SK-N-SH (cell line): Measurements from ENCODE around the gene STIM1. TPM values are rescaled to one million over a fixed set of nuclear protein-coding genes. Genes with fewer than 3 reads are reported as not detected.

ENCODE experiments used
- CTCF ChIA-PET: fragments of 300-600, 350-600 bp; formaldehyde crosslinking; extraction: SDS; loops from one replicate; lab custom pipeline; 2021; lab: Yijun Ruan, JAX
- POLR2A ChIA-PET: fragments of 350-600 bp; sonication (Branson Sonifier 250); formaldehyde crosslinking; extraction: SDS; loops from one replicate; lab custom pipeline; 2020; ENCODE audit warnings: antibody characterized with exemption, inconsistent platforms; lab: Yijun Ruan, JAX
- DNase-seq: peaks from one replicate; pipeline ENCODE4 v3.0.0; 2012
- H2AFZ ChIP-seq: fragments of 200-600 bp; sonication (generic); 2 replicates; pipeline ENCODE4 v1.8.1; 2016; ENCODE audit warnings: antibody characterized with exemption, mild to moderate bottlenecking, low read depth
- H3F3A ChIP-seq: fragments of 200-600 bp; sonication (generic); replicated peaks from 2 replicates; pipeline ENCODE3; 2016; ENCODE audit warnings: antibody characterized with exemption, mild to moderate bottlenecking; ENCODE audit not compliant: insufficient read depth
- H3K27ac ChIP-seq, 2 experiments: fragments of 200-500 bp in 1 of 2; fragments of 200-600 bp in 1 of 2; sonication (Bioruptor generic) in 1 of 2; sonication (generic), shearing (Covaris generic) in 1 of 2; 2 replicates each; pipeline versions ENCODE4 v1.5.1 to v1.6.1; 2014 to 2016; ENCODE audit warnings: low read depth in 2 of 2, inconsistent platforms in 1 of 2, low read length in 1 of 2, mild to moderate bottlenecking in 1 of 2, mixed read lengths in 1 of 2
- H3K27me3 ChIP-seq: fragments of 200-600 bp; sonication (generic), shearing (Covaris generic); 2 replicates; pipeline ENCODE4 v1.6.1; 2016; ENCODE audit warnings: mixed run types; ENCODE audit not compliant: insufficient read depth
- H3K36me3 ChIP-seq, 2 experiments: fragments of 200-500 bp in 1 of 2; fragments of 200-600 bp in 1 of 2; sonication (Bioruptor generic) in 1 of 2; sonication (generic) in 1 of 2; replicated peaks in 1 of 2; 2 replicates each; pipeline versions ENCODE3 to v1.5.1; 2014 to 2016; ENCODE audit warnings: low read length in 1 of 2, mild to moderate bottlenecking in 1 of 2; ENCODE audit not compliant: insufficient read depth in 2 of 2, control insufficient read depth in 1 of 2
- H3K4me1 ChIP-seq, 2 experiments: fragments of 200-500 bp in 1 of 2; fragments of 200-600 bp in 1 of 2; sonication (Bioruptor generic) in 1 of 2; sonication (generic), shearing (Covaris generic) in 1 of 2; 2 replicates each; pipeline versions ENCODE4 v1.5.1 to v1.6.1; 2014 to 2016; ENCODE audit warnings: low read depth in 1 of 2, low read length in 1 of 2, mixed run types in 1 of 2; ENCODE audit not compliant: insufficient read depth in 2 of 2, control insufficient read depth in 1 of 2
- H3K4me2 ChIP-seq: fragments of 200-600 bp; sonication (generic), shearing (Covaris generic); 2 replicates; pipeline ENCODE4 v1.6.1; 2017; ENCODE audit warnings: mixed run types
- H3K4me3 ChIP-seq, 2 experiments: fragments of 200-500 bp in 1 of 2; fragments of 200-600 bp in 1 of 2; sonication (Bioruptor generic) in 1 of 2; sonication (generic), shearing (Covaris generic) in 1 of 2; 2 replicates each; pipeline versions ENCODE4 v1.5.1 to v1.8.1; 2014 to 2016; ENCODE audit warnings: low read depth in 2 of 2, inconsistent platforms in 1 of 2, low read length in 1 of 2, mild to moderate bottlenecking in 1 of 2, mixed read lengths in 1 of 2, moderate library complexity in 1 of 2
- H3K79me2 ChIP-seq: fragments of 200-600 bp; sonication (generic); 2 replicates; pipeline ENCODE4 v1.8.1; 2017; ENCODE audit warnings: mild to moderate bottlenecking; ENCODE audit not compliant: insufficient read depth
- H3K9ac ChIP-seq: fragments of 200-600 bp; sonication (generic); 2 replicates; pipeline ENCODE4 v1.6.1; 2017; ENCODE audit warnings: mixed run types
- H3K9me2 ChIP-seq: fragments of 200-600 bp; sonication (generic); 2 replicates; pipeline ENCODE4 v1.6.1; 2017; ENCODE audit warnings: mixed run types
- H3K9me3 ChIP-seq: fragments of 200-600 bp; sonication (generic); 2 replicates; pipeline ENCODE4 v1.6.1; 2017; ENCODE audit warnings: mixed run types, mild to moderate bottlenecking, moderate library complexity
- H4K20me1 ChIP-seq: fragments of 200-600 bp; sonication (generic); 2 replicates; pipeline ENCODE4 v1.6.1; 2017; ENCODE audit warnings: mild to moderate bottlenecking, mixed run types; ENCODE audit not compliant: insufficient read depth
- CHD2 ChIP-seq: fragments of 150-350 bp; IDR thresholded peaks from 2 replicates; pipeline ENCODE4 v1.6.1; 2018; ENCODE audit warnings: low read length; ENCODE audit not compliant: partially characterized antibody
- ELF1 ChIP-seq: IDR thresholded peaks from 2 replicates; pipeline ENCODE4 v1.4.0; 2012
- EP300 ChIP-seq, 2 experiments: IDR thresholded peaks; 2 replicates each; pipeline versions ENCODE4 v1.4.0 to v1.6.1; 2012; ENCODE audit warnings: borderline replicate concordance in 1 of 2, low read depth in 1 of 2, low read length in 1 of 2
- JUND ChIP-seq: IDR thresholded peaks from 2 replicates; pipeline ENCODE4 v1.4.0; 2012
- MEF2A ChIP-seq: IDR thresholded peaks from 2 replicates; pipeline ENCODE4 v1.4.0; 2012; ENCODE audit warnings: low read depth, borderline replicate concordance
- NFIC ChIP-seq: IDR thresholded peaks from 2 replicates; pipeline ENCODE4 v1.4.0; 2012; ENCODE audit warnings: borderline replicate concordance
- NRF1 ChIP-seq: IDR thresholded peaks from 2 replicates; pipeline ENCODE4 v1.6.1; 2012; ENCODE audit warnings: low read depth, mild to moderate bottlenecking, low read length
- RCOR1 ChIP-seq: fragments of 150-350 bp; IDR thresholded peaks from 2 replicates; pipeline ENCODE4 v1.6.1; 2017; ENCODE audit warnings: antibody characterized with exemption, low read length
- RFX5 ChIP-seq: IDR thresholded peaks from 2 replicates; pipeline ENCODE4 v1.6.1; 2012; ENCODE audit warnings: mild to moderate bottlenecking, improper control_type of control experiment, low read length
- RXRA ChIP-seq: IDR thresholded peaks from 2 replicates; pipeline ENCODE4 v1.4.0; 2012; ENCODE audit warnings: low read depth, mild to moderate bottlenecking, borderline replicate concordance
- SMC3 ChIP-seq: IDR thresholded peaks from 2 replicates; pipeline ENCODE4 v1.6.1; 2012; ENCODE audit warnings: low read depth, low read length, improper control_type of control experiment
- TAF1 ChIP-seq: IDR thresholded peaks from 2 replicates; pipeline ENCODE4 v1.6.1; 2012; ENCODE audit warnings: low read depth, mild to moderate bottlenecking, low read length, moderate library complexity, borderline replicate concordance
- TCF12 ChIP-seq: IDR thresholded peaks from 2 replicates; pipeline ENCODE4 v1.4.0; 2012
- YY1 ChIP-seq: IDR thresholded peaks from 2 replicates; pipeline ENCODE4 v1.4.0; 2012; ENCODE audit warnings: low read depth, mild to moderate bottlenecking
- polyA plus RNA-seq, 3 experiments: library from polyadenylated mRNA; depleted of rRNA; stranded (reverse); fragments of >200 nt; gene quantifications; 2 replicates each; pipeline ENCODE4 v1.2.3, GENCODE V29; 2012
- TF ChIP-seq, protein P1 (sequence below): IDR thresholded peaks from 2 replicates; pipeline ENCODE4 v1.4.0; 2012; ENCODE audit warnings: low read depth
- TF ChIP-seq, protein P2 (sequence below): IDR thresholded peaks from 2 replicates; pipeline ENCODE4; 2012

Gene STIM1
- polyA plus RNA-seq, 1 of the 3 experiments (the other 2 are of a cell fraction): 29.5 TPM

GRCh38 chr11:4071325-4071724, 215.9 kb downstream of the STIM1 start:
- Histone ChIP-seq H3K4me3 (no peak overlapping the region), H3K79me2 (no peaks in the 10 kb centered on the region), H3K9me3 (no peaks in the 10 kb centered on the region), H2AFZ (no peak overlapping the region), H3K27ac (no peak overlapping the region), H3K9me2 (no peaks in the 10 kb centered on the region), H3K36me3 (peaks cover 0 to 3% of the 10 kb centered on the region in 2 experiments), H3F3A (peaks cover 4% of the 10 kb centered on the region), H3K4me1 (peaks cover 0 to 14% of the 10 kb centered on the region in 2 experiments; a peak in 2 of 4 replicates), H3K9ac (no peak overlapping the region), H3K27me3 (no peaks in the 10 kb centered on the region), H3K4me2 (no peak overlapping the region), H4K20me1 (no peaks in the 10 kb centered on the region)
- POLR2A ChIA-PET: interaction anchor here (0.7 to 0.9 kb wide), 2 partner anchors 216 to 231 kb away, joined by 3 read pairs; partner anchors contain the start of gene RHOG
- CTCF ChIA-PET: interaction anchor here (0.5 to 13.1 kb wide), 17 partner anchors 8 to 461 kb away, joined by 3 to 636 read pairs (median 18); partner anchors contain the start of genes RHOG and STIM1
- TF ChIP-seq RXRA (no peak), CHD2 (no peak), MEF2A (no peak), YY1 (no peak), ELF1 (no peak), EP300 (IDR thresholded peaks at IDR 0.05; ENCODE audit: borderline replicate concordance in 1 of 2, low read depth in 1 of 2, low read length in 1 of 2) (no peak), TCF12 (no peak), JUND (no peak), RFX5 (no peak), TAF1 (no peak), RCOR1 (no peak), NRF1 (no peak), NFIC (no peak)
- TF ChIP-seq, protein P1, sequence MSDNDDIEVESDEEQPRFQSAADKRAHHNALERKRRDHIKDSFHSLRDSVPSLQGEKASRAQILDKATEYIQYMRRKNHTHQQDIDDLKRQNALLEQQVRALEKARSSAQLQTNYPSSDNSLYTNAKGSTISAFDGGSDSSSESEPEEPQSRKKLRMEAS: no peak
- no peak for DNase-seq

DNA sequence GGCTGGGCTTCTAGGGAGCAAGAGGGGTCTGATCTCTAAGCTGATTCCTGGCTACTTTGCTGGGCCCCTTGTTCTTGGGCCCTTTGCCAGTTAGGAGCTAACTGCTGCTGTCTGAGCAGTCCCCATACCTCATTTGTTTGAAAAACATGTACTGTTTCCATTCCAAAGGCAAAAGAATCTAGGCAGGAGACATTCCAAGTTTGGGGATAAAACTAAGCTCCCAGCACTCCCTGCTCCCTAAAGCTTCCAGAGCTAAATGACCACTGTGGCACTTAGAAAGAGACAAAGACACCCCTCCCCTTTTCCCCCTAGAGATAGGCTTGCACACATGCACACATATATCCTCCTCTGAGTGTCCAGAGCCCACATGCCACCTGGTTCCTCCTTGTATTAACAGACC, 216.4 kb downstream of the STIM1 start:
- ChIA-PET CTCF (interaction anchor here (0.5 to 13.1 kb wide), 39 partner anchors 8 to 462 kb away, joined by 3 to 636 read pairs (median 8); partner anchors contain the start of genes RHOG, RRM1 and STIM1), POLR2A (interaction anchor here (0.7 to 0.9 kb wide), 2 partner anchors 217 to 231 kb away, joined by 3 read pairs; partner anchors contain the start of gene RHOG)
- Histone ChIP-seq H3F3A (peaks cover 4% of the 10 kb centered on the region), H2AFZ (no peak overlapping the region), H3K9me2 (no peaks in the 10 kb centered on the region), H3K4me1 (peaks cover 0 to 12% of the 10 kb centered on the region in 2 experiments; a peak in 2 of 4 replicates), H3K36me3 (peaks cover 0 to 3% of the 10 kb centered on the region in 2 experiments), H3K4me2 (no peak overlapping the region), H3K9ac (no peak overlapping the region), H3K9me3 (no peaks in the 10 kb centered on the region), H3K27me3 (no peaks in the 10 kb centered on the region), H3K27ac (peak overlapping the region in 1 of 2 experiments; percentile 72; a peak in 2 of 4 replicates), H4K20me1 (no peaks in the 10 kb centered on the region), H3K4me3 (no peak overlapping the region), H3K79me2 (no peaks in the 10 kb centered on the region)
- DNase-seq: peak; percentile 21
- peak; percentile 17; the same call in 1 of the 2 replicates for TF ChIP-seq SMC3
- TF ChIP-seq, protein P2, sequence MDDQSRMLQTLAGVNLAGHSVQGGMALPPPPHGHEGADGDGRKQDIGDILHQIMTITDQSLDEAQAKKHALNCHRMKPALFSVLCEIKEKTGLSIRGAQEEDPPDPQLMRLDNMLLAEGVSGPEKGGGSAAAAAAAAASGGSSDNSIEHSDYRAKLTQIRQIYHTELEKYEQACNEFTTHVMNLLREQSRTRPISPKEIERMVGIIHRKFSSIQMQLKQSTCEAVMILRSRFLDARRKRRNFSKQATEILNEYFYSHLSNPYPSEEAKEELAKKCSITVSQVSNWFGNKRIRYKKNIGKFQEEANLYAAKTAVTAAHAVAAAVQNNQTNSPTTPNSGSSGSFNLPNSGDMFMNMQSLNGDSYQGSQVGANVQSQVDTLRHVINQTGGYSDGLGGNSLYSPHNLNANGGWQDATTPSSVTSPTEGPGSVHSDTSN: no peak
